Measurements from ENCODE around the gene DAZAP1.
"Not testable (repeated sequence)": the region's sequence is repeated elsewhere in the genome, so short reads cannot be mapped to it uniquely, and the experiment has no call there.

DAZAP1 gene

DNA sequence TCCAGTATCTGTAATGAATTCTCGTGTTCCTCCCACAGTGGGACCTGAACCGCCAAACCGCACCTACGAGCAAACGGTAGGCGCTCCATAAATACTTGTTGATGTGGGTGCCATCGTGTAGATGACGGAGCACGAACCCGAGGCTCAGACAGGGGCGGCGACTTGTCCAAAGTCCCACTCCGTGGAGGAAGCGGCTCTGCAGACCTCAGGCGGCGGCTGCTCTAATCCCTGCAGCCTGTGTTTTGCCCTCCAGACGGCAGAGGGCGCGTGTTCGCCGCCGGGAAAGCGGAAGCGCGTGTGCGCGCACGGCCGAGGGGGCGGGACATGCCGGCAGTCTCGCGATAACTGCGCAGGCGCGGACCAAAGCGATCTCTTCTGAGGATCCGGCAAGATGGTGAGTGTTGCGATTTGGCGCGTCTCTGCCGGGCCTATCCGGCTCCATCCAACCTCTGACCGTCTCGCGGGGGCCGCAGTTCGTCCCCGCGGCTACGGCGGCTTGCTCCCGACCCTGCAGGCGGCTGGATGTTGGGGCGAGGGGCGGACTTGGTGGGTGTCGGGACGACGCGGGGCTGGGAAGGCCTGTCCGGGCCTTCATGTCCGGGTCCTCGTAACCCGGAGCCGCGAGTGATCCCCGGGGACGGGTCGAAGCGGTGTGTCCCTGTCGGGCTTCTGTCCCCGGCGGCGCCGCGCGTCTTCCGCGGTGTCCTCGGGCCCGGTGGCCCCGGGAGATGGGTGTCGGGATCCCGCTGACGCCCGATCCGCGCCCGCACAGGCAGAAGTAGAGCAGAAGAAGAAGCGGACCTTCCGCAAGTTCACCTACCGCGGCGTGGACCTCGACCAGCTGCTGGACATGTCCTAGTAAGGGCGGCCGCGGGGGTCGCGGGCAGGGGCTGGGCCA lies 30.9 kb downstream of the DAZAP1 start, which contains the start of gene RPS15:
Gene RPS15, plus strand, starts transcription at position 362 of the 898 bp plus-strand sequence. Its CDS starts 30 bp downstream, at position 392.
- FAIRE-seq (no peak), DNase-seq (ENCODE audit: insufficient read length, low spot score) (peak; percentile 88)
- TF ChIP-seq POLR2A (IDR thresholded peaks at IDR 0.05; ENCODE audit: low read depth, low read length), result peak; percentile 94

DNA sequence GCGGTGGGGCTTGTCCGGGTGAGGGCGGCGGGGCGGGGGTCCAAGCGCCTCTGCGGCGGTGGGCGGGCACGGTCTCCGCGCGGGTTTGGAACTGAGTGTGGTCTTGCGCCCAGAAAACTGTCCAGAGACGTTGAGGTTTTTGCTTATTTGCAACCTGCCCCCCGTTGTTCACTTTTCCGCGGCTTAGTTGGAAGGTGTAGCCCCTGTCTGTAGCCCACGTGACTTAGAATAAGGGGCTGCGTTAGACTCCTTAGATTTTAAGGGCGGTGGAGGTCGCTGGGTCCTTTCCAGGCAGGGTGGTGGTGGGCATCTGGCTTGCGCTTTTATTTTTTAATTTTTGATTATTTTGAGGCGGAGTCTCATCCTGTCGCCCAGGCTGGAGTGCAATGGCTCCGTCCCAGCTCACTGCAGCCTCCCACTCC lies 31.6 kb downstream of the DAZAP1 start:
- FAIRE-seq (no peak), DNase-seq (ENCODE audit: insufficient read length, low spot score) (no peak)
- no peak for TF ChIP-seq POLR2A (IDR thresholded peaks at IDR 0.05; ENCODE audit: low read depth, low read length)

DNA sequence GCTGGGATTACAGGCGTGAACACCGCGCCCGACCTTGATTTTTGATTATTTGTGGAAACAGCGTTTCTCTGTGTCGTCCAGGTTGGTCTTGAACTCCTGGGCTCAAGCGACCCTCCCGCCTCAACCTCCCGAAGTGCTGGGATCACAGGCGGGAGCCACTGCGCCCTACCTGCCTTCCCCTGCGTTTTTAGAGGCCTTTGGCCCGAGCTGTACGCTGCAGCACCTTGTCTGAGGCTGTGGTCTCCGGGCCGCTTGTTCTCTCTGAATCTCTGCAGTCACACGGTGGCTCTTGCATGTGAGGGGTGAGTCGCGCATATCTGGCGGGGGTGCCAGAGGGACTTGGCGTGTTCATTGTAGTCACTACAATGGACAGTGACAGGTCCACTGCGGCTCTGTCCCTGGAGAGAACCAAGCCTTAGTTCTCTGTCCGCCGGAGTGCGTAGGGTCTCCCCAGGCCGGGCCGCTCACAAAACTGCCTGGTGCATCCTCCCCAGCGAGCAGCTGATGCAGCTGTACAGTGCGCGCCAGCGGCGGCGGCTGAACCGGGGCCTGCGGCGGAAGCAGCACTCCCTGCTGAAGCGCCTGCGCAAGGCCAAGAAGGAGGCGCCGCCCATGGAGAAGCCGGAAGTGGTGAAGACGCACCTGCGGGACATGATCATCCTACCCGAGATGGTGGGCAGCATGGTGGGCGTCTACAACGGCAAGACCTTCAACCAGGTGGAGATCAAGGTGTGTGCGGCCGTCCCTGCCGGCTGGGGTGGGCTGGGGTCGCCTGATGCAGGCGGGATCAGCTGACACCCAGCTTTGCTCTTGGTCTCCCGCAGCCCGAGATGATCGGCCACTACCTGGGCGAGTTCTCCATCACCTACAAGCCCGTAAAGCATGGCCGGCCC lies 32.4 kb downstream of the DAZAP1 start:
- FAIRE-seq; DNase-seq (ENCODE audit: insufficient read length, low spot score): not testable (repeated sequence)

DNA sequence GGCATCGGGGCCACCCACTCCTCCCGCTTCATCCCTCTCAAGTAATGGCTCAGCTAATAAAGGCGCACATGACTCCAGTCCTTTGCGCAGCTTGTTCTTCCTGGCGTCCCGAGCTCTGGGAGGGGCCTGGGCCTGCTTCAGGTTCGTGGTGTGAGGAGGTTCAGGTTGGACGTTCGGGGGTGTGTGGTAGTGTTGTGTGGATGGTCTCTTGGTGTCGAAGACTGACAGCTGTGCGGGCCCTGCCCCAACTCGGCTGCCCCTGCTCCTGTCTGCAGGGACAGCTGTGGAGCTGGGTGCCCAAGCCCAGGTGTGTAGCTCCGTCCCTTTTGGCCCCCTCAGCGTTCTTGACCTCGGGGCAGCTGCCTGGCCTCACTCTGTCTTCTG lies 33.0 kb downstream of the DAZAP1 start:
- DNase-seq (ENCODE audit: insufficient read length, low spot score) (no peak), FAIRE-seq (no peak)
- no peak for TF ChIP-seq POLR2A (IDR thresholded peaks at IDR 0.05; ENCODE audit: low read depth, low read length)

GRCh38 chr19:1441022-1441426 lies 33.6 kb downstream of the DAZAP1 start:
- no peak for TF ChIP-seq POLR2A (IDR thresholded peaks at IDR 0.05; ENCODE audit: low read depth, low read length)
- no peak for DNase-seq (ENCODE audit: insufficient read length, low spot score)
- FAIRE-seq, result no peak

GRCh38 chr19:1441677-1442438 lies 34.5 kb downstream of the DAZAP1 start:
- TF ChIP-seq POLR2A (IDR thresholded peaks at IDR 0.05; ENCODE audit: low read depth, low read length), result no peak
- FAIRE-seq (no peak), DNase-seq (ENCODE audit: insufficient read length, low spot score) (no peak)

- TF ChIP-seq POLR2A (IDR thresholded peaks at IDR 0.05; ENCODE audit: low read depth, low read length), result no peak
- DNase-seq (ENCODE audit: insufficient read length, low spot score) (peak; percentile 95), FAIRE-seq (no peak)
These were observed 38.0 kb downstream of the DAZAP1 start for GRCh38 chr19:1445185-1445931.

DNA sequence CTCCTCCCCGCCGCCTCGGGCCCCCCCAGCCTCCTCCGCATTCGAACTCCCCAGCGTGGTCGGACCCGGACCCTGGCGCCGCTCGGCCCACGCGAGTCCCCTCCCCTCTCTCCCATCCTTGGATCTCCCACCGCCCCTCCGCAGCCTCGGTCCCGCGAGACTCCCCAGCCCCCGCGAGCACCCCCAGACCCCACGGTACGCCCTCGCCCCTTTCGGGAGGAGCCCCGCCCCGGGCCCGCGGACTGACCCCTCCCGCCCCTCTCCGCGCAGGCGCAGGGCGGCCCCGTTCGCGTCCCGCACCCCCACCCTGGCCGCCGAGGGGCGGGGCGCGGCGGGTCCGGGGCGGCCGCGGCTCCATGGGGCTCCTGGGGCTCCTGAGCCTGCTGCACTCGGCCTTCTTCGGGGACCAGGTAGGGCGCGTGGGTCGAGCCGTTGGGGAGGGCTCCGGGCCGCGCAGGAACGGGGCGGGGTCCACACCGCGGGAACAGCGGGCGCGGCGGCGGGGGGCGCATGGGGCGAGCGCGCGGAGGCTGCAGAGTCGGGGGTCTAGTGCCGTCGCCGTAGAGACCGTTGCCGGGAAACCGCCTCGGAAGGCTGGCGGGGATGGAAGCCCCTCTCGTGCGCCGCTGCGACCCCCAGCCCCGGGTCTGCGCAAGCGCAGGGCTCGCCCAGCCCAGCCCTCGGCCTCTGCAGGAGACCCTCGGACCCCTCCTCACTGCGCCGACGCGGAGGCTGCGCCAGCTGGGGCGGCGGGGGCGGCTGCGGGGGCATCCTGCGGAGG lies 38.7 kb downstream of the DAZAP1 start:
- DNase-seq (ENCODE audit: insufficient read length, low spot score), result peak; percentile 92
- FAIRE-seq, result no peak
- no peak for TF ChIP-seq POLR2A (IDR thresholded peaks at IDR 0.05; ENCODE audit: low read depth, low read length)

DNA sequence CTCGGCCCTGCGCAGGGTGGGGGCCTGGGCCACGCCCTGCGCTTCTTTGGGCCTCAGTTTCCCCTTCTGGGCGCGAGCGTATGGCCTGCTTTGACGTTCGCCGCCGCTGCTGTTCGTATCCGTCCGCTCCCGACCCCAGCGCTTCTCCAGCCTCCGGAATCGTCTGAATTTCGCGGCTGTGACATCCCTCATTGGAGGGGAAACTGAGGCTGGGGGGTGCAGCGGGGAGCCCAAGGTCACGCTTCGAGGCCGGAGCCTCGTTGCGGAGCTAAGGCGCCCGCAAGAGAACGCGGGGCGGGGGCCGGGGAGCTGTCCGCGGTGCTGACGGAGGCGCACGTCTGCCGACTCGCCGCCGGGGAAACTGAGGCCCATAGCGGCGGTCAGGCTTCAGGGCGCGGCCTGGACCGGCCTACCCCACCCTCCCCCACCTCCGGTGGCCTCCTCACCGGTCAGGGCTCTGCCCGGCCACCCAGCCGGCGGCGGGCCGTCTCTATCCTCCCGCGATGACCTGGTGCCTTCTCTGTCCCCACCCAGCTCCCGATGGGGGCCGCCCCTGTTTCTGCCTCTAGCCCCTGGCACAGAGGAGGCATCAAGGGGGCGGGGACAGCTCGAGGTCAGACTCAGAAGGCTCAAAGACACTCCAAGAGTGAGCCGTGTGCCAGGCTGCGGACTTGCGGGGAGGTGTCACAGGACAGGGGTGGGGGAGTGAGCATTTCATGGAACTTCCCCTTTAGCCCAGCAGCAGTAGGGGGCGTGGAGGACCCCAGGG lies 39.5 kb downstream of the DAZAP1 start:
- FAIRE-seq (no peak), DNase-seq (ENCODE audit: insufficient read length, low spot score) (no peak)
- TF ChIP-seq POLR2A (IDR thresholded peaks at IDR 0.05; ENCODE audit: low read depth, low read length), result no peak

DNA sequence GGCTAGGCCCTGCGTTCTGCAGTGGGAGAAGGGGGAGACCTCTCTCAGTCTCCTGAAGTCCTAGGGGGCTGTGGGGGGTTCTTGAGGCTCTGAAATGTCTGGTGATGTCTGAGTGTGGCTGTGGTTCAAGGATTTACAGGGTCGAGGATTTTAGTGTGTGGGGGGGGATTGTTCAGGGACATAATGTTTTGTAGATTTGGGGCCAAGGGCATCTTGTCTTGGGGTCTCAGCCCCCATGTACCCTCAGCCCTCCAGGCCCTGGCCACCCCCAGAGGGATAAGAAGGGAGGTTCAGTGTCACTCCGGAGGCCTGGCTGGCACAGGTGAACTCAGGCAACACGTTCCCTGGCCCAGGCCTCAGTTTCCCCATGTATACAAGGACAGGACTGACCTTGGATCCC lies 40.1 kb downstream of the DAZAP1 start:
- FAIRE-seq (no peak), DNase-seq (ENCODE audit: insufficient read length, low spot score) (no peak)
- TF ChIP-seq POLR2A (IDR thresholded peaks at IDR 0.05; ENCODE audit: low read depth, low read length), result no peak

DNA sequence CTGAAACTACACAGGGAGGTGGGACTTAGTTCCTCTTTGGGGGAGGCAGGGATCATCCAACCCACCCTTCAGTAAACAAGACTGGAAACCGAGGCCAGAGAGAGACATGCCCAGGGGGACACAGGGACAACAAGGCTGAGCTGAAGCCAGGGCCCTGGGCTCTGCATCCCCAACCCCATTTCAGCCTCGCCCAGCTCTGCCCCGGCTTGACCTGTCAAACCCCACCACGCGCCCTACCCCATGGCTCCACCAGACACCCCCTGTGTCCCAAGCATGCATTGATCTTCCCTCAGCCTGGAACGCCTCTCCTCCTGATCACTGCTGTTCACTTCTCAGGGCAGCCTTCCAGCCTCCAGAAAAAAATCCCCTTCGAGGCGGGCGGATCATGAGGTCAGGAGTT lies 40.6 kb downstream of the DAZAP1 start:
- FAIRE-seq (no peak), DNase-seq (ENCODE audit: insufficient read length, low spot score) (no peak)
- no peak for TF ChIP-seq POLR2A (IDR thresholded peaks at IDR 0.05; ENCODE audit: low read depth, low read length)

Data from H54 (cell line).